ENCODE measurements around the gene TECPR2.
"Not testable (repeated sequence)": the region's sequence is repeated elsewhere in the genome, so short reads cannot be mapped to it uniquely, and the experiment has no call there.

Gene TECPR2

GRCh38 chr14:102511538-102511937, 148.8 kb downstream of the TECPR2 start:
- DNase-seq: no peak

GRCh38 chr14:102512793-102513300, 150.1 kb downstream of the TECPR2 start:
- no peak for DNase-seq

GRCh38 chr14:102513899-102514772, 151.4 kb downstream of the TECPR2 start:
- no peak for DNase-seq

GRCh38 chr14:102514987-102515733, 152.4 kb downstream of the TECPR2 start:
- DNase-seq: no peak

GRCh38 chr14:102516531-102517391, 154.0 kb downstream of the TECPR2 start:
- DNase-seq: peak; percentile 45 to 62

- no peak for DNase-seq
Measured at GRCh38 chr14:102517392-102518062, 154.8 kb downstream of the TECPR2 start.

GRCh38 chr14:102518063-102518648, 155.4 kb downstream of the TECPR2 start:
- no peak for DNase-seq

GRCh38 chr14:102519709-102520108, 157.0 kb downstream of the TECPR2 start:
- not testable (repeated sequence) for DNase-seq

GRCh38 chr14:102523200-102523568, 160.4 kb downstream of the TECPR2 start:
- no peak for DNase-seq

- DNase-seq: no peak
Measured at GRCh38 chr14:102523569-102524450, 161.1 kb downstream of the TECPR2 start.

- peak; percentile 83 to 92 for DNase-seq
Measured at GRCh38 chr14:102524451-102525218, 161.9 kb downstream of the TECPR2 start.

GRCh38 chr14:102525219-102525928, 162.6 kb downstream of the TECPR2 start:
- DNase-seq: no peak

GRCh38 chr14:102525929-102526497, 163.3 kb downstream of the TECPR2 start:
- DNase-seq: no peak

GRCh38 chr14:102528431-102529170, 165.9 kb downstream of the TECPR2 start:
- DNase-seq: no peak

GRCh38 chr14:102530828-102531478, 168.2 kb downstream of the TECPR2 start:
- no peak for DNase-seq

- DNase-seq: no peak
Measured at GRCh38 chr14:102532204-102532658, 169.5 kb downstream of the TECPR2 start.

- DNase-seq: no peak
Measured at GRCh38 chr14:102537981-102538601, 175.3 kb downstream of the TECPR2 start.
